ENCODE data around the gene ACIN1. TPM values are rescaled to one million over a fixed set of nuclear protein-coding genes. Genes with fewer than 3 reads are reported as not detected.

Gene ACIN1
- total and polyA plus RNA-seq, 2 of the 8 experiments (the other 6 are each of a cell fraction or from before 2014, with no cell fraction given), result 132 to 233 TPM

GRCh38 chr14:23080474-23080873 lies 14.5 kb downstream of the ACIN1 start:
- Histone ChIP-seq H4K5ac (ENCODE audit: insufficient read length, low read depth, low read length) (no peak overlapping the region), H3K4me2 (ENCODE audit: insufficient read depth in 1 of 2, low read depth in 2 of 2, low read length in 2 of 2) (no peak overlapping the region), H3K4ac (replicated peaks; ENCODE audit: insufficient read length, low read depth, low read length) (no peak overlapping the region), H3K79me2 (ENCODE audit: control insufficient read depth in 1 of 2, insufficient read depth in 2 of 2, low read length in 2 of 2) (peaks cover 4% of the 10 kb centered on the region in 2 experiments; a peak in 1 of 4 replicates), H3K36me3 (ENCODE audit: control insufficient read depth in 2 of 4, insufficient read depth in 4 of 4, low read length in 3 of 4) (peaks cover 34 to 89% (median 64%) of the 10 kb centered on the region in 4 experiments), H3K79me1 (ENCODE audit: low read depth, low read length) (no peaks in the 10 kb centered on the region), H3K9ac (replicated peaks in 1 of 4; ENCODE audit: extremely low read depth in 1 of 4, low read depth in 3 of 4, low read length in 3 of 4) (no peak overlapping the region), H3K56ac (replicated peaks; ENCODE audit: insufficient read length, low read depth, low read length) (no peak overlapping the region), H2BK120ac (replicated peaks; ENCODE audit: low read depth, low read length) (no peak overlapping the region), H3K18ac (ENCODE audit: extremely low read depth, low read length) (no peak overlapping the region), H2BK20ac (ENCODE audit: low read length) (no peak overlapping the region), H3K4me3 (ENCODE audit: extremely low read depth in 1 of 4, insufficient read depth in 2 of 4, low read depth in 3 of 4, low read length in 4 of 4) (no peak overlapping the region), H3K23me2 (ENCODE audit: low read depth, low read length) (no peaks in the 10 kb centered on the region), H3K14ac (ENCODE audit: insufficient read length) (no peak overlapping the region), H2BK5ac (ENCODE audit: low read depth, low read length) (no peak overlapping the region), H4K20me1 (replicated peaks in 1 of 2; ENCODE audit: control insufficient read depth in 1 of 2, insufficient read depth in 2 of 2, low read length in 2 of 2) (peaks cover 1 to 12% of the 10 kb centered on the region in 2 experiments), H3K23ac (ENCODE audit: insufficient read length) (no peak overlapping the region), H4K91ac (replicated peaks; ENCODE audit: insufficient read length, low read length) (no peak overlapping the region), H2AFZ (ENCODE audit: low read length) (no peak overlapping the region), H2BK15ac (ENCODE audit: low read length) (no peak overlapping the region), H3K9me3 (ENCODE audit: insufficient read depth in 2 of 2, low read depth in 1 of 2, low read length in 1 of 2) (no peaks in the 10 kb centered on the region; a peak in 1 of 4 replicates), H3K27me3 (replicated peaks in 1 of 4; ENCODE audit: control insufficient read depth in 3 of 4, extremely low read depth in 1 of 4, insufficient read depth in 3 of 4, low read length in 3 of 4) (no peaks in the 10 kb centered on the region), H2AK5ac (ENCODE audit: low read depth, low read length) (no peak overlapping the region), H2BK12ac (ENCODE audit: low read depth, low read length) (no peak overlapping the region), H3K27ac (ENCODE audit: low read depth, low read length) (no peak overlapping the region), H4K8ac (ENCODE audit: extremely low read depth, insufficient read depth, low read length) (no peak overlapping the region), H3K4me1 (replicated peaks in 1 of 4; ENCODE audit: control insufficient read depth in 3 of 4, insufficient read depth in 4 of 4, low read length in 3 of 4) (no peaks in the 10 kb centered on the region)
- TF ChIP-seq JUN (IDR thresholded peaks at IDR 0.05; ENCODE audit: low read depth, low read length) (no peak), MAFK (IDR thresholded peaks at IDR 0.05; ENCODE audit: low read depth, low read length) (no peak), RXRA (IDR thresholded peaks at IDR 0.05; ENCODE audit: insufficient read depth, low read depth, low read length) (no peak), SAP30 (IDR thresholded peaks at IDR 0.05; ENCODE audit: insufficient read depth, insufficient replicate concordance, low read length) (no peak), SP2 (IDR thresholded peaks at IDR 0.05; ENCODE audit: low read length) (no peak), CREB1 (IDR thresholded peaks at IDR 0.05) (no peak), ATF2 (IDR thresholded peaks at IDR 0.05; ENCODE audit: low read length) (no peak), SIRT6 (IDR thresholded peaks at IDR 0.05; ENCODE audit: low read length) (no peak)
- ChIA-PET CTCF (ENCODE audit: partially characterized antibody) (interaction anchor here (0.7 to 4.7 kb wide), 9 partner anchors 9 to 107 kb away, joined by 3 to 35 read pairs (median 4); no protein-coding TSS in a partner anchor), POLR2A (ENCODE audit: partially characterized antibody) (interaction anchor here (1.2 to 4.6 kb wide), 3 partner anchors 8 to 15 kb away, joined by 3 to 24 read pairs (median 3); partner anchors contain the start of genes ACIN1 and C14orf119)
- FAIRE-seq (no peak), DNase-seq (ENCODE audit: low read depth in 1 of 2, low spot score in 2 of 2) (no peak)
- WGBS, 2 experiments (ENCODE audit: extremely low coverage in 1 of 2, insufficient coverage in 1 of 2, insufficient read length in 1 of 2, insufficient replicate concordance in 2 of 2, low coverage in 1 of 2, low lambda C conversion rate in 2 of 2, missing lambda C conversion rate in 1 of 2), result 81% methylated on average over 1 of the region's 1 CpG; no CpG with 5 or more reads in 1 of the 2 experiments
